Stimulated activated CD8-positive, alpha-beta memory T cell treated with anti-CD3 and anti-CD28 coated beads, Interleukin-12 subunit alpha, Interleukin-12 subunit beta, amount 100 ng/mL, for 4 hours (primary cell): ENCODE data around the gene MYO15A.

Experiments
- DNase-seq: peaks from one replicate; pipeline ENCODE4 v3.0.0-alpha.2; 2020; ENCODE audit warnings: low read depth

MYO15A gene

GRCh38 chr17:18218756-18219415, 110.3 kb downstream of the MYO15A start:
- DNase-seq: no peak

GRCh38 chr17:18224053-18224386, 115.5 kb downstream of the MYO15A start:
- no peak for DNase-seq

- DNase-seq: no peak
Measured at GRCh38 chr17:18224387-18225120, 116.0 kb downstream of the MYO15A start.

- peak; percentile 95 for DNase-seq
Measured at GRCh38 chr17:18225121-18225641, 116.6 kb downstream of the MYO15A start, which contains the start of gene LLGL1. Gene LLGL1 (plus strand): TSS chr17:18225635. CDS start chr17:18225683, 48 bp downstream.

GRCh38 chr17:18225642-18226283, 117.2 kb downstream of the MYO15A start:
- no peak for DNase-seq

- no peak for DNase-seq
Measured at GRCh38 chr17:18226284-18226945, 117.9 kb downstream of the MYO15A start.

GRCh38 chr17:18227635-18228034, 119.1 kb downstream of the MYO15A start:
- no peak for DNase-seq

- DNase-seq: no peak
Measured at GRCh38 chr17:18228176-18228682, 119.7 kb downstream of the MYO15A start.

GRCh38 chr17:18229254-18229653, 120.7 kb downstream of the MYO15A start:
- DNase-seq: no peak
